HG02852 (cell line): ENCODE data around the gene PRKAG1.

Source experiments
- ATAC-seq: cut with Tn5 transposase; IDR thresholded peaks from one replicate; pipeline ENCODE4 v1.9.1; 2021; ENCODE audit warnings: mild to moderate bottlenecking, moderate library complexity; ENCODE audit not compliant: unreplicated experiment

The PRKAG1 gene

DNA sequence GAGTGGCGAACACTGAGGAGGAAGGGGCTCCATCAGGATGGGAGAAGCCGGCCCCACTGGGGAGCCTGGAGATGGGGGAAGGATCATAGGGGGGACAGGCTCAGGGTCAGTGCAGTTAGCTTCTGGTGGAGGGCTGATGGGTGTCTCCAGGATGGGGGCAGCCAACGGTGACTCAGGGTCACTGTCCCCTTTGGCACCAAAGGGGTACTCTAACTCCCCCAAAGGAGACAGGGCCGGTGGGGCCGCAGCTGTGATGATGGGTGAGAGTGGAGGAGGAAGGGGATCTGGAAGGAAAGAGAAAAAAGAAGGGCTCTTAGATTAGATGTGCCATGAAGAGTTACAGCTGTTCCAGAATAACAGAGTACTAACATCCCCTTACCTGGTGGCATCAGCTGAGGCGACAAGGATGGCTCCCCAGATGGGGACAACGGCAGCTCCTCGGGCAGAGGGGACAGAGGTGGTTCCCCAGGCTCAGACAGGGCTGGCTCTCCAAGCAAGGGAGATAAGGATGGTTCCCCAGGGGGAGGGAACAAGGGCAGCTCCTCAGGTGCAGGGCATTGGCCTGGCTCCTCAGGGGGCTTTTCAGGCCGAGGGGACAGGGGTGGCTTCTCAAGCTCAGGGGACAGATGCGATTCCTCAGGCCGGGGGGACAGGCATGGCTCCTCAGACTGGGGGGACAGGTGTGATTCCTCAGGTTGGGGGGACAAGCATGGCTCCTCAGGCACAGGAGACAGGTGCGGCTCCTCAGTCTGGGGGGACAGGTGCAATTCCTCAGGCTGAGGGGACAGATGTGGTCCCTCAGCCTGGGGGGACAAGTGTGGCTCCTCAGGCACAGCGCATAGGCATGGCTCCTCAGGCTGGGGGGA lies 32.2 kb upstream of the PRKAG1 start:
- ATAC-seq = no peak

DNA sequence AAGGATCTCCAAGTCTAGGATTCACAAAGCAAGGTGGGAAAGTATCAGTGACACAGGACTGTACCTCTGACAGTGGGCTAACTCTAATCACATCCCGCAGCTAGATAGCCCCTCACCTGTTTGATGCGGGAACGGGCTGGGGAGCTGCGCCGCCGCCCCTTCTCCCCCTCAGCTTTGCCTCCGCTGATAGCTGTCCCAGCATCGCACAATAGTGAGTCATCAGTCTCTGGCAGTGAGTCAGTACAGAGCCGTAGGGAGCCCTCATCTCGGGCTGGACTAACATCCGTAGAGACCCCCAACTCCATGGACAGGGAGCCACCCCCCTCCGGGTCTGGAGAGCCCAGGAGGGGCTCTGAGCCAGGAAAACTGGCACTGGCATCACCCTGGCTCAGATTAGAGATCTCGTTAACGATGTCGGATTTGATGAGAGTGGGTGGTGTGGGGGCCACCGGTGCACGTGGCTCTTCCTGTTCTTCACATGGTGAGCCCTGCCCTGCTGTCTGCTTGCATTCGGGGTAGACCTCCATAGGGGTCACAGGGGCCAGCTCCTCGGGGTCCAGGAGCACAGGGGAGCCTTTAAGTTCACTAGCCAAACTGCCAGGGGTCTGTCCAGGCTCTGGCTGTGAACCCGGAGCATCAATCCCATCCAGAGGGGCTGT lies 31.1 kb upstream of the PRKAG1 start:
- no peak for ATAC-seq

DNA sequence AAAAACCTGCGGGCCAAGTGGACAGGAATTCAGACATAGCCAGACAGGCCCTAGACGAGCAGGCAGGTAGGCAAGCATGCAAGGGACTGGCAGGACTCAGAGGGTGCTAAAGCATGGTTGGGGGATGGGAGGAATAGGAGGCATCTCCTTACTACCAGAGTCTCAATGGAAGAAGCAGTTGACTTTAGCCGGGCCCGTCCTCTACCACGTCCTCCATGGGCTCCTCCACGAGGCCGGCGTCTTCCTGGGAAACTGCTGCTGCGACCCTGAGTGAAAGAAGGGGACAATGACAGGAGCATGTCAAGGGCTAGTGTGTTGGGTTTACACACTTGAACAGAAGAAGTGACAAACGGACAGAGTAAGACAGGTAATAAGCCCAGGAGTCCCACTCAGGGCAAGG lies 30.4 kb upstream of the PRKAG1 start:
- ATAC-seq = no peak

DNA sequence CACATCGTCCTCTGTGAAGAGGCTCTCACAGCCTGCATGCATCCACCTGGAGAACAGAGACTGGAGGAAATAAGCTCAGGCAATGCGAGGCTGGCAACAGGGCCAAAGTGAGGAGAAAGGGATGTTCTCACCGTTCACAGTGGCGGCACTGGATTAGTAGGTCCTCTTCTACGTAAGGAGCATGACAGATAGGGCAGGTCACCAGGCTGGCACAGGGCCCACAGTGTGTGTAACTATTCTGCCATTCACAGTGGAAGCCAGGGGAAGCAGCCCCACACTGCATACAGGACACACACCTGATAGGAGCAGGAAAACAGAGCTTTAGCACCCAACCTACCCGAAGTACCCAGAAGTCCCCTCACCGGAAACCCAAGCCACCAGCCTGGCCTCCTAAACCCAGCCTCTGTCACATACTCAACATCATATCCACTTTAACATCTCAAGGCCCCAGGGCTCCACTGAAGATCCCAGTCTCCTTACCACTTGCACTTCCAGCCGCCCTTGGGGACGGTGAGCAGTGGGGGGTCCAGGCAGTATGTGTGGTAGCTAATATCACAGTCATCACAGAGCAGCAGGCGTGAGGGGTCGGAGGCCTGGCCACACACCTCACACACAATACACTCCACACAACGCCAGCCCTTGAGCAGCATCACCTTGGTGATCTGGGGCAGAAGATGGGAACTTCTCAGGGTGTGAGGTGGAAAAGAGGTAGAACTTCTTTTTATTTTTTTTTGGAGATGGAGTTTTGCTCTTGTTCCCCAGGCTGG lies 27.7 kb upstream of the PRKAG1 start:
- ATAC-seq = no peak

DNA sequence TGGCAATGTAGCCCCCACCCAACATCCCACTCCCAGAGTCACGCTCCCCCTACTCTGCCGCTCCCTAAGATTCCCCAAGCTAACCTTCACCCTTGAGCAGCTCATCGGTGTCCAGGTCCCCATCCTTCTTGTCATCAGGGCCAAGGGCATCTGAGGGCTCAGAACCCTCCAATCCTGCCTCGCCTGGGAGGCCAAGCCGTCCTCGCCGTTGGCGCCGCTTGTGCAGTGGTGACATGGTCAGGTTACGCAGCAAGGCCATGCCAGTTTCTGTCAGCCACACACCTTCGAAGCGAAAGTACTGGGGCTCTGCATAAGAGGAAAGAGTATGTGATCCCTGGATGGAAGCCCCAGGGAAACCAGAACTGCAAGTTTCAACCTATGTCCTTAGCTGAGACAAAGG lies 26.1 kb upstream of the PRKAG1 start:
- ATAC-seq = no peak

DNA sequence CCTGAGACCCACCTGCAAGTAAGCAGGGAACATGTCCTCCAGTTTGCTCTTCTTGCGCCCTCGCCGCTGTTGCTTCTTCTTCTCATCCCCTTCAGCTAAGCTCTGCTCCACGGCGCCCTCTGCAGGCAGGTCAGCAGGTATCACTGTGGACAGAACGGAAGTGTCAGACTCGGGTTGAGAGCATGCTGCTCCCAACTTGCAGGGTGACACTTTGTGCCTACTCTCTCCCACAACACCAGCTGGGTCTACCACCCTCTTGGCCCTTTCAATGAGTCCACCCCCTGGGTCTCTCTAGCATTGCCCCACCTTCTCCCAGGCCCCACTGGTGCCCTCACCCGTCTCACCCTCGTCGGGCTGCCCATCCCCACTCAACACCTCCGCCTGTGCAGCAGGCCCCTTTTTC lies 25.3 kb upstream of the PRKAG1 start:
- no peak for ATAC-seq

DNA sequence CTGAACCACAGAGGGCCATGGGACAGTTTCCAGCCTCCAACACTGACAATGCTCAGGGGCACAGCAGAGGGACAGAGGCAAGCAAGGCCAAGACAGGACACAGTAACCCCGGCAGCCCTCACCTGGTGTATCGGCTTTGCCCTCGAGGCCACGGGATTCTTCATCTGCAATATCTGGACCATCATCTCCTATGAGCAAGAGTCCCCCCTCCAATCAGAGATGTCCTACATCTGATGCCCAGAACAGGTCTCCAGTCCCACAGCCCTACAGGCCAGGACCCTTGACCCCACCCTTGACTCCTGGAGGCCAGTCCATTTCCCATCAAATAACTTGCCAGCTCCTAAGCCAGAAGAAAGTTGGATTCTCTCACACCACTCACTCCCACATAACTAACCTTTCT lies 24.7 kb upstream of the PRKAG1 start:
- no peak for ATAC-seq

DNA sequence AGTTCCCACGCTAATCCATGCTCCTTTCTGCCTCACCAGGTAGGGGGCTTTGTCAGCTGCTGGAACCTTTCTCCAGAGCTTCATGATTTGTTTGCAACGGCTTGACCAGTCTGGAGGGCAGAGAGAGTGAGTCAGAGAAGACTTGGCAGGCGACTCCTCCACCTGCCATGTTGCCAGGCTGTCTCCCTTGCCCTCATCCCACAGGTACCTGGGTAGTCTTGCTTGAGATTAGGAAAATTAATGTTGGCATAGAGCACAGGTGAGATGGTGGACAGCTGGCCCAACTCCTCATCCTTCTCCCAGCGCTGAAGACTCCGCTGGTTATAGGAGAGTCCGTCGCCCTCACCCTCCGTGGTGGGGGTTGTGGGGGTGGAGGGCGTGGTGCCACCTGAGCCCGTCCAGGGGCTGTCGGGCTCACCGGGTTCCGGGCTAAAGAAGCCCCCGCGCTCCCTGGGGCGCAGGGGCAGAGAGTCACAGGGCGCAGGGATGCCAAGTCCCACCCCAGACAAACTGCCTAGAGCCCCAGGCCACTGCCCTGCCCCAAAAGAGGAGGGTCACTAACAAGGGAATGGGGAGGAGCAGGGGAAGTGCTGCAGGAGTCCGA lies 23.4 kb upstream of the PRKAG1 start:
- no peak for ATAC-seq

DNA sequence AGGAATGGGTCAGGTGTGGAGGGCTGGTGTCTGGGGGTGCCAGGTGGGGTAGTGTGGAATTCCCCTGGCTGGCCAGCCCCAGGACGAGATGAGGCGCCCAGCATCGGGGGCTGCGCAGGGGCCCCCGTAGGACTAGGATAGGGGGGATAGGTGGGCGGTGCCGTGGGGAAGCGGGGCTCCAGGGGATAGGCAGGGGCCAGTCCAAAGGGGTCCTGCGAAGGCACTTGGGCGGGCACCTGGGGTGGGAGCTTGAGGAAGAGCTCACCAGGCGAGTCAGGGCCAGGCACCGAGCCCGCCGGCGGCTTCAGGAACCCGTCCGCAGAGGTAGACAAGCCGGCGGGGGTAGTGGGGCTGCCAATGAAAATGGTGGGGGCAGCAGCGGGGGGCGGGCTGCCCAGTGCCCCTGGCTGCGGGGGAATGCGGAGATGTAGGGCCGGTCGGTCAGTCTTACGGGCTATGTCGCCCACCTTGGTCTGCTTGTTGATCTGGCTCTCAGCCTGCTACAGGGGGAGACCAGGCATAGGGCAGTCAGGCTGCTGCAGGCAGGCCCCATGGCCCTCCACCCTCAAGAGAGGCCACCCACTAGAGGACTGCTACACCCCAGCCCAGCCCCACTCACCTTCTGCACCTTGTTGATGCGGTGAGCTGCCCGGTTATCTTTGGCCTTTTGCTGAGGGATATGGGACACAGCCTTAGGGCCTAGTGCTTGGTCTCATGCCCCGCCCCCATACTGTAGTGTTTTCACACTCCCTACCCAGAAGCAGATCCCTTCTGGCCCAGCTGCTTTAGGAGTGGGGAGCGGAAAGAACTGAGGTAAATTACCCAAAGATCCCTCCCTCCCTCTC lies 22.7 kb upstream of the PRKAG1 start:
- no peak for ATAC-seq

DNA sequence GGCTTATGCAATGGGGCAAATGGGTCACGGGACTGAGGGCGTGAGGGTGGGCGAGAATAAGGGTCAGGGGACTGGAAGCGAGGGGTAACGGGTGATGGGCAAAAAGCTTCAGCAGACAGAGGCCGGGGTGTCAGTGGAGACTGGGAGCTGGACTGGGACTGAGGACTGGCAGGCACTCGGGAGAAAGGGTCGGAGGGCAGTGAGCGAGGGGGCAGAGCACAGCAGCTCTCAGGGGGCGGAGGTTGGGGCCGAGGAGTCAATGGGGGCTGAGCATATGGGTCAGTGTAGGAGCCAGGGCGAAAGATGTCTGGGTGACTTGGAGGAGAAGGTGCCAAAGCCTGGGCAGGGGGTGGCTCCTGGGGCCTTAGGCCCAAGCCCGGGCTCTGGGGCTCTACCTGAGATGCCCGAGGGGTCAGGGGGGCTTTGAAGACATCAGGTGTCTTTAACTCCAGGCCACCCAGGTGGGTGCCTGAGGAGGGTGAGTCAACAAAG lies 21.8 kb upstream of the PRKAG1 start:
- ATAC-seq = no peak

DNA sequence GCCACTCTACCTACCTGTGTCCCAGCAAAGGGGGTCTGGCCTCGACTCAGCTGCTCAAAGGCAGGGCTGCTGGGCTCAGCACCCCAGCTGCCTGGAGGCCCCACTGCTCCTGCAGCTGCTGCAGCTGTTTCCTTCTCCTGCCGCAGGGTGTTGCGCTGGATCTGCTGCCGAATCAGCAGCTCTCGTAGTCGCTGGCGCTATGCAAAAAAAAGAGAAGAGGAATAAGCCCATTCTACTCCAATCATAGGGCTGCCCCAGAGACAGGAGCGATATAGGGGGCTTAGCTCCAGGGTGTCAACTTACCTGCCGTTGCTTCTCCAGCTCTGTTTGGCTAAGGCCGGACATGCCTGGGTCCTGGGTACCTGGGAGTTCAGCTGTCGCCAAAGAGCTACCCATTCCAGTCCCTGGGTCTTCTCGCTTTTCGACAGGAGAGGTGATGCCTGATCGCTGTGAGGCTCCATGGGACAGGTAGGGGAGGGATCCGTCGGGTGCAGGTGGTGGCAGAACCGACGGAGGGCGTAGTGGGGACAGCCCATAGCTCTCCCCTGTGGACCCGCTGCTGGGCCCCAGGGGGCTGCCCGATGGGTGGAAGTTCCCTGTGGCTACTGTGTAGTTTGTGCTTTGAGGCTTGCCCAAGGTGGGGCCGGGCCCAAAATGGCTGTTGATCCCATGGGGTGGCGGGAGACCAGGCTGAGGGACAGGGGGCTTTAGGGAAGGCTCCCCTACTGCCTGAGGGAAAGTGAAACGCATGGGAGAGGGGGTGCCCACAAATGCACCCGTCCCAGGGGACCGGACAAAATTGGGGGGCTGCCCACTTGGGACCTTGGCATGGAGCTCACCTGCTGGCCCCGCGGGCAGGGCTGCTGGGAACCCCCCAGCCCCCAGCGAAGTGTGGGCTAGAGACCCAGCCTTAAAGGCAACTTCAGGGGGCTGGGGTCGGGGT lies 21.1 kb upstream of the PRKAG1 start:
- no peak for ATAC-seq

DNA sequence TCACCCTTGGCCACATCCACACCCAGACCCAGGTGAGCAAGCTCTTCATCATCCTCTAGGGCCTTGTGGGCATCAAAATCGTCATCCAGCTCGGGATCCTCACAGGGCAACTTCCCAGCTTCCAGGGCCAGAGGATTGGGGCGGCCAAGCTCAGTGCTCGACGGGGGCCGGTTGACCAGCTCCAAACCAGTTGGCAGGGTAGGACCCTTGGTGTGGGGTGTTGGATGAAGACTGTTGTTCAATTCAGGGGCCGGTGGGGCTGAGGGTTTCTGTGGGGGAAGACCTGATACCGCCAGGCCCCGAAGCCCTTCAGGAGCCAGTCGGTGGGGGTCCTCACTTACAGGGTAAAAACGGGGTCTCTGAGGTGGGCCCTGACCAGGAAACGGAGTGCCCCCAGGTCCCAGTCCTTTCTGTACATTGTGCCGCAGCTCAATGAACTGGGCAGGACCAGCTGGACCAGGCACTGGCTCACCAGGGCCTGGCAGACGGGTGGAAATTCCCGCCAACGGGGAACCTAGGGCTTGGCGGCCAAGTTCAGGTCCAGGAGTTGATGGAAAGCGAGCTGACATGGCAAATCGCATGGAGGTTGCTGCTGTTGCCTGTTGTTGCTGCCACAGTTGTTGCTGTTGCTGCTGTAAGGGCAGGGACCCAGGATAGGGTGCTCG lies 19.8 kb upstream of the PRKAG1 start:
- ATAC-seq = no peak

DNA sequence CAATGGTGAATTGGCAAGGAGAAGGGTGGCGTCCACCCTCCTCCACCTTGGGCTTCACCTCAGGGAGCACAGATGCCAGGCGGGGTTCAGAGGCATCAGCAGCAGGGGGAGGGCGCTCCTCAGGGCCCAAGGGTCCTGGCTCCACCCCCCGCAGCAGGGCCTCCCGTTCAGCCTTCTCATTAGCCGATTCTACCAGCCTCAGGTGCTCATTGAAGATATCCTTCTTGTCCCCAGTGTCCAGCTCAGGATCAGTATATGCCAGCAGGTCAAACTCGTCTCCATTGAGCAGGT lies 19.3 kb upstream of the PRKAG1 start:
- no peak for ATAC-seq

DNA sequence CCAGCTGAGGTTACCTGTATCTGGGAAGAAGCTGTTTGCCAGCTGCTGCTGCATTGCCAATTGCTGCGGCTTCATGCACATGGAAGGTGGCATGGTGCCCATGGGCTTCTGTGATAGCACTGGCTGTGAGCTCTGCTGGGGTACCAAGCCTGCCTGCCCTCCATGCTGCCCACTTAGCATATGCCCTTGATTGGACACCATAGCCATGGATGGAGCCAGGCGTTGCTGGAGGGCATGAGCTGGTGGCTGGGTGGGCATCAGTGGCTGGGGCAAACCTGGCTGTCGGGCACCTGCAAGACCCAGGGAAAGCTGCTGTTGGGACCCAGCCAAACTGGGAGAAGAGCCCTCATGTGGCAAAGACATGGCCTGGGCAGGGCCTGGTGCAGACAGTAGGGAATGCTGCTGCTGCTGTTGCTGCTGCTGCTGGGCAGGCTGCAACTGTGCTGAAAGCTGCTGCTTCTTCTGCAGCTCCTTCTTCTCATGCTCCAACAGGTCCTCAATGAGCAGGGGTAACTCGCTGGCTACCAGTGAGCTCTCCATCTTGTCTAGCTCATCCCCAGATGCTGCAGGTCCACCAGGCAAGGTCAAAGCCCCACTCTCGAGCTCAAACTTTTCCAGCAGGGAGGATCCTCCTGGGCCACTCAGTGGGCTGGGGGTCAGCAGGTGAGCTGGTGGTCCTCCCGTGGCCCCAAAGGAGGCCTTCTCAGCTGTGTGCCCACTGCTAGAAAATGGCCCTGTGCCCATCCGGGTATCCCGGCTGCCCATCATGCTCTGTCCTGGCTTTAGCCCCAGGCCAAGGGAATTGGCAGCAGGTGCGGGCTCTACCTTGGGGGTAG lies 18.8 kb upstream of the PRKAG1 start:
- no peak for ATAC-seq

DNA sequence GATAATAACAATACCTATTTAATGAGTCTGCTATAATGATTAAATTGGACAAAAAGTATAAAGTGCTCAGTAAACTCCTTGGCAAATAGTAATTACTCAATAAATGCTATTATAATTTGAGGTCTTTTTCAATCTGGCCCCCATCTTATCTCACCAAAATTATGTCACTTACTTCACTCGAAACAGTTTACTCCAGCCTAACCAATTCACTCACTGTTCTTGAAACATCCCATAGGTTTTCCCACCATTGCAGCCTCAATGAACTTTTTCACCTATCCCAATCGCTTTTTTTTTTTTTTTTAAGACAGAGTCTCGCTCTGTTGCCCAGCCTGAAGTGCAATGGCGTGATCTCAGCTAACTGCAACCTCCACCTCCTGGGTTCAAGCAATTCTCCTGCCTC lies 17.5 kb upstream of the PRKAG1 start:
- no peak for ATAC-seq

DNA sequence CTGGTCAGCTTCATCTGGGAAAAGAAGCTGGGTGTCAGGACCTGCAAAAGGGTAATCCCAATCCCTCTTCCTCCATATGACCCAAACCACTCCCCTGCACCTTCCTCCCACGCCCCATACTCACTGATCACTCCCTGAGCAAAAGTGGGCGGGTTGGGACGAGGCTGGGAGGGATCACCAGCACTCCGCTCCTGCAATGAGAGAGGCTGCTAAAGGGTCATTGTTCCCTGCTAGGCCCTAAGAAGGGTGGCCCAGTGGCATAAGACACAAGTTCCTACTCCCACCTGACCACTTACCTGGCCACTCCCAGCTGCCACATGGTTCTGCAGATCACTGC lies 15.7 kb upstream of the PRKAG1 start:
- ATAC-seq = no peak

DNA sequence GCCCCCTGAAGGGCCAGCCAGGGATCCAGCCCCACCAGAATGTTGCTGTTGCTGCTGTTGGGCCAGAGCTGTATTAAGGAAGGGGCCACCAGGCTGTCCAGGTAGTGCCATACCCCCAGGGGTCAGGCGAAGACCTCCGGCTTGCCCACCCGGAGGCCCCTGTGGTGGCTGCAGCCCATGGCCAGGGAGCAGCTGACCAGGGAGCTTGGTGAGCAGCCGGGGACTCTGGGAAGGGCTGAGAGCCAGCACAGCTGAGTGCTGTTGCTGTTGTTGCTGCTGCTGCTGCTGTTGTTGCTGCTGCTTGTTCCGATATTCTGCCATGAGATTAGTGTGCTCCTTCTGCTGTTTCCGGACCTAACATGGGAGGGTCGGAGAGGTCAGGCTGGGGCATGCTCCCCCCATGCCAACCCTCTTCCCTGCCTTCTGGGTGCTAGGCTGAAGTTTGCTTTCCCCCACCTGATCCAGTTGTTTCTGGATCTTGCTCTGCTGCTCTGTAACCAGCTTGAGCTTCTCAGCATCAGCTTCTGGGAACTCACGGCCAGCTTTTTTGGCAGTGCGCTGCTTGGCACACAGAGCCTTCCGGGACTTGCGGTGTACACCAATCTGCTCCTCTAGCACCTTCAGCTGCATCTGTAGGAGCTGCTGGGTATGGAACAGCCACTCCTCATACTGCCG lies 15.2 kb upstream of the PRKAG1 start:
- ATAC-seq = no peak
